Breast epithelium (tissue), 3 donors: ENCODE measurements around the gene CAPN11.

Experiments used
- POLR2A ChIP-seq: fragments of 450-650 bp; IDR thresholded peaks from one replicate; pipeline ENCODE4 v1.6.1; 2016; ENCODE audit warnings: antibody characterized with exemption, mild to moderate bottlenecking, moderate library complexity
- TF ChIP-seq, protein P1 (sequence below), 3 donors: fragments of 450-650 bp; IDR thresholded peaks; one replicate each; pipeline ENCODE4 v1.5.1; 2016 to 2017; ENCODE audit warnings: antibody characterized with exemption in 3 of 3, mild to moderate bottlenecking in 3 of 3, moderate library complexity in 3 of 3

DNA sequence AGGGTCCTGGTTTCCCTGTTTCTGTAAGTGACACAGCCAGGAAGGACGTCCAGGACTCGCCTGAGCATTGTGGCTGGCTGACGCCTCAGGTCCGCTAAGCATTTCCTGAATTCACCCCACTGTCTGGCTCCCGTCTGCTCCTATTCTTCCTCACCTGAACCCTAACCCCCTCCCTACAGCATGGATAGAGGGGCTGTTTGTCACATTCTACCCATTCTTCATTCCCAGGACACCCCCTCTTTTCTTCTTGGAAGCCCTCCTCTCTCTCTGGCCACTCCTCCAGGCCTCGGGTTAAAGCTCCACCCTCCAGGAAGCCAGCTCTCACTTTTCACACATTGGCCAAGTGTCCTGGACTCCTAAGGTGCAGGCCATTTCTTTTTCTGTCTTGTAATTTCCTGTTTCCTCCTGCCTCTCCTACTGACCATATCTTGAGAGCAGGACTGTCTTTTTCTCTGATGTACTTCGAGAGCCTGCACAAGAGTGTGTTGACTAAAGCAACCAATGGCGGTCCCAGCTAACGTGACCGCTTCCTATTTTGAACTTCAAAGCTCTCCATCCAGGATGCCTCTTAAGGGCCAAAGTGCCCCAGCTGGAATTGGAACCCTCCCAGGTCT, 33.9 kb downstream of the CAPN11 start:
- TF ChIP-seq, protein P1, sequence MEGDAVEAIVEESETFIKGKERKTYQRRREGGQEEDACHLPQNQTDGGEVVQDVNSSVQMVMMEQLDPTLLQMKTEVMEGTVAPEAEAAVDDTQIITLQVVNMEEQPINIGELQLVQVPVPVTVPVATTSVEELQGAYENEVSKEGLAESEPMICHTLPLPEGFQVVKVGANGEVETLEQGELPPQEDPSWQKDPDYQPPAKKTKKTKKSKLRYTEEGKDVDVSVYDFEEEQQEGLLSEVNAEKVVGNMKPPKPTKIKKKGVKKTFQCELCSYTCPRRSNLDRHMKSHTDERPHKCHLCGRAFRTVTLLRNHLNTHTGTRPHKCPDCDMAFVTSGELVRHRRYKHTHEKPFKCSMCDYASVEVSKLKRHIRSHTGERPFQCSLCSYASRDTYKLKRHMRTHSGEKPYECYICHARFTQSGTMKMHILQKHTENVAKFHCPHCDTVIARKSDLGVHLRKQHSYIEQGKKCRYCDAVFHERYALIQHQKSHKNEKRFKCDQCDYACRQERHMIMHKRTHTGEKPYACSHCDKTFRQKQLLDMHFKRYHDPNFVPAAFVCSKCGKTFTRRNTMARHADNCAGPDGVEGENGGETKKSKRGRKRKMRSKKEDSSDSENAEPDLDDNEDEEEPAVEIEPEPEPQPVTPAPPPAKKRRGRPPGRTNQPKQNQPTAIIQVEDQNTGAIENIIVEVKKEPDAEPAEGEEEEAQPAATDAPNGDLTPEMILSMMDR (IDR thresholded peaks at IDR 0.05) = no peak
- no peak for TF ChIP-seq POLR2A
